ENCODE results near the gene NADK.
"Not testable (repeated sequence)": the region's sequence is repeated elsewhere in the genome, so short reads cannot be mapped to it uniquely, and the experiment has no call there.

- TF ChIP-seq, protein P1, sequence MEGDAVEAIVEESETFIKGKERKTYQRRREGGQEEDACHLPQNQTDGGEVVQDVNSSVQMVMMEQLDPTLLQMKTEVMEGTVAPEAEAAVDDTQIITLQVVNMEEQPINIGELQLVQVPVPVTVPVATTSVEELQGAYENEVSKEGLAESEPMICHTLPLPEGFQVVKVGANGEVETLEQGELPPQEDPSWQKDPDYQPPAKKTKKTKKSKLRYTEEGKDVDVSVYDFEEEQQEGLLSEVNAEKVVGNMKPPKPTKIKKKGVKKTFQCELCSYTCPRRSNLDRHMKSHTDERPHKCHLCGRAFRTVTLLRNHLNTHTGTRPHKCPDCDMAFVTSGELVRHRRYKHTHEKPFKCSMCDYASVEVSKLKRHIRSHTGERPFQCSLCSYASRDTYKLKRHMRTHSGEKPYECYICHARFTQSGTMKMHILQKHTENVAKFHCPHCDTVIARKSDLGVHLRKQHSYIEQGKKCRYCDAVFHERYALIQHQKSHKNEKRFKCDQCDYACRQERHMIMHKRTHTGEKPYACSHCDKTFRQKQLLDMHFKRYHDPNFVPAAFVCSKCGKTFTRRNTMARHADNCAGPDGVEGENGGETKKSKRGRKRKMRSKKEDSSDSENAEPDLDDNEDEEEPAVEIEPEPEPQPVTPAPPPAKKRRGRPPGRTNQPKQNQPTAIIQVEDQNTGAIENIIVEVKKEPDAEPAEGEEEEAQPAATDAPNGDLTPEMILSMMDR (IDR thresholded peaks at IDR 0.05), result not testable (repeated sequence)
- TF ChIP-seq EZH2 (IDR thresholded peaks at IDR 0.05), result not testable (repeated sequence)
Observed at GRCh38 chr1:1738799-1739337, 39.4 kb downstream of the NADK start.
